Neural cell (in vitro differentiated cells): ENCODE measurements around the gene RSPH9. TPM values are rescaled to one million over a fixed set of nuclear protein-coding genes. Genes with fewer than 3 reads are reported as not detected.

Experiments
- H2AFZ ChIP-seq: fragments of 200-600, 300-800 bp; sonication (generic), shearing (Covaris generic); 2 replicates; pipeline ENCODE4 v1.6.0; 2014; ENCODE audit warnings: low read depth, mild to moderate bottlenecking, antibody characterized with exemption, low read length, moderate library complexity
- H3F3A ChIP-seq: fragments of 200-600 bp; shearing (Covaris generic); 2 replicates; pipeline ENCODE4 v1.6.1; 2016; ENCODE audit warnings: mild to moderate bottlenecking, moderate library complexity, mixed read lengths, antibody characterized with exemption, low read length; ENCODE audit not compliant: insufficient read depth, poor library complexity, severe bottlenecking
- H3K27ac ChIP-seq: fragments of 200-600, 300-800 bp; sonication (generic), shearing (Covaris generic); 2 replicates; pipeline ENCODE4 v1.5.1; 2014; ENCODE audit warnings: mild to moderate bottlenecking, low read length, moderate library complexity
- H3K27me3 ChIP-seq: fragments of 300-800, 200-600 bp; sonication (generic), shearing (Covaris generic); 2 replicates; pipeline ENCODE4 v1.6.0; 2014; ENCODE audit warnings: mild to moderate bottlenecking, low read depth, low read length, moderate library complexity; ENCODE audit not compliant: insufficient read depth
- H3K36me3 ChIP-seq: fragments of 300-800, 200-600 bp; sonication (generic), shearing (Covaris generic); 2 replicates; pipeline ENCODE4 v1.5.1; 2014; ENCODE audit warnings: mild to moderate bottlenecking, antibody characterized with exemption, low read length, moderate library complexity; ENCODE audit not compliant: insufficient read depth
- H3K4me2 ChIP-seq: fragments of 300-800, 200-600 bp; sonication (generic), shearing (Covaris generic); 2 replicates; pipeline ENCODE4 v1.6.0; 2014; ENCODE audit warnings: mild to moderate bottlenecking, low read length
- H3K4me3 ChIP-seq: fragments of 300-800, 200-600 bp; sonication (generic), shearing (Covaris generic); 2 replicates; pipeline ENCODE4 v1.5.1; 2014; ENCODE audit warnings: mild to moderate bottlenecking, low read length, moderate library complexity
- H3K79me2 ChIP-seq: fragments of 200-600 bp; shearing (Covaris generic); replicated peaks from 2 replicates; pipeline ENCODE4 v1.6.0; 2014; ENCODE audit warnings: mild to moderate bottlenecking, low read length, moderate library complexity; ENCODE audit not compliant: insufficient read depth
- H3K9ac ChIP-seq: fragments of 300-800, 200-600 bp; sonication (generic), shearing (Covaris generic); 2 replicates; pipeline ENCODE4 v1.6.1; 2016; ENCODE audit warnings: mild to moderate bottlenecking, low read length, mixed read lengths
- H3K9me2 ChIP-seq: fragments of 200-600 bp; shearing (Covaris generic); 2 replicates; pipeline ENCODE4 v1.6.1; 2016; ENCODE audit warnings: mild to moderate bottlenecking, low read length, mixed read lengths; ENCODE audit not compliant: insufficient read depth
- H3K9me3 ChIP-seq: fragments of 200-600, 300-800 bp; sonication (generic), shearing (Covaris generic); 2 replicates; pipeline ENCODE4 v1.6.1; 2016; ENCODE audit warnings: mild to moderate bottlenecking, mixed run types, low read length, moderate library complexity, mixed read lengths
- H4K20me1 ChIP-seq: fragments of 200-600 bp; shearing (Covaris generic); 2 replicates; pipeline ENCODE4 v1.6.1; 2016; ENCODE audit warnings: mild to moderate bottlenecking, mixed run types; ENCODE audit not compliant: insufficient read depth
- EP300 ChIP-seq: fragments of 450-650 bp; conservative IDR thresholded peaks from 2 replicates; pipeline ENCODE4 v1.6.1; 2014; ENCODE audit warnings: antibody characterized with exemption, mild to moderate bottlenecking, moderate library complexity; ENCODE audit not compliant: poor library complexity, severe bottlenecking
- EZH2 ChIP-seq: fragments of 200-600, 300-800 bp; shearing (Covaris generic), sonication (generic); IDR thresholded peaks from 2 replicates; pipeline ENCODE4 v1.6.1; 2014; ENCODE audit warnings: antibody characterized with exemption, low read length, borderline replicate concordance, mild to moderate bottlenecking; ENCODE audit not compliant: insufficient read depth, poor library complexity, severe bottlenecking
- MXI1 ChIP-seq: fragments of 450-650 bp; conservative IDR thresholded peaks from 2 replicates; pipeline ENCODE4 v1.6.1; 2014; ENCODE audit warnings: antibody characterized with exemption, mild to moderate bottlenecking; ENCODE audit not compliant: poor library complexity, severe bottlenecking
- POLR2AphosphoS5 ChIP-seq: IDR thresholded peaks from 2 replicates; pipeline ENCODE4 v1.6.1; 2012
- RAD21 ChIP-seq: fragments of 450-650 bp; conservative IDR thresholded peaks from 2 replicates; pipeline ENCODE4 v1.6.1; 2014; ENCODE audit warnings: antibody characterized with exemption, mild to moderate bottlenecking, moderate library complexity
- REST ChIP-seq: IDR thresholded peaks from 2 replicates; pipeline ENCODE4 v1.6.1; 2012; ENCODE audit warnings: borderline replicate concordance
- SMC3 ChIP-seq: fragments of 450-650 bp; conservative IDR thresholded peaks from 2 replicates; pipeline ENCODE4 v1.6.1; 2014; ENCODE audit warnings: antibody characterized with exemption, mild to moderate bottlenecking, moderate library complexity; ENCODE audit not compliant: poor library complexity
- TAF1 ChIP-seq: IDR thresholded peaks from 2 replicates; pipeline ENCODE4 v1.6.1; 2012; ENCODE audit warnings: low read depth
- polyA plus RNA-seq: library from polyadenylated mRNA; depleted of rRNA; stranded (reverse); fragments of >200 nt; gene quantifications from 2 replicates; pipeline ENCODE4 v1.2.3, GENCODE V29; 2014
- TF ChIP-seq, protein P1 (sequence below): fragments of 450-650 bp; IDR thresholded peaks from 2 replicates; pipeline ENCODE4 v1.5.1; 2014; ENCODE audit warnings: antibody characterized with exemption, mild to moderate bottlenecking, moderate library complexity; ENCODE audit not compliant: poor library complexity, severe bottlenecking

The RSPH9 gene
- polyA plus RNA-seq, 1 donor from 2014 or later = 0.88 TPM

DNA sequence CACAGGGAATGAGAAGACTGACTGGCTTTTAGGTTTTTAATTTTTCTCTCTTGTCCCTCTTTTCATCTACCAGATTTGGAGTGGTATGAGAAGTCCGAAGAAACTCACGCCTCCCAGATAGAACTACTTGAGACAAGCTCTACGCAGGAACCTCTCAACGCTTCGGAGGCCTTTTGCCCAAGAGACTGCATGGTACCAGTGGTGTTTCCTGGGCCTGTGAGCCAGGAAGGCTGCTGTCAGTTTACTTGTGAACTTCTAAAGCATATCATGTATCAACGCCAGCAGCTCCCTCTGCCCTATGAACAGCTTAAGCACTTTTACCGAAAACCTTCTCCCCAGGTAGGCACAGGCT lies 8.6 kb upstream of the RSPH9 start:
- H3K9me3 ChIP-seq = no peaks in the 10 kb centered on the region
- H3K9ac ChIP-seq = peak overlapping the region; percentile 96
- peak overlapping the region; percentile 94 for H3K4me3 ChIP-seq
- H3K9me2 ChIP-seq = no peaks in the 10 kb centered on the region
- no peaks in the 10 kb centered on the region for H3K36me3 ChIP-seq
- no peaks in the 10 kb centered on the region for H3K27me3 ChIP-seq
- H3F3A ChIP-seq = no peaks in the 10 kb centered on the region
- H3K27ac ChIP-seq = peak overlapping the region; percentile 84
- peak overlapping the region; percentile 99 for H2AFZ ChIP-seq
- H3K79me2 ChIP-seq = peaks cover 21% of the 10 kb centered on the region
- H3K4me2 ChIP-seq = peak overlapping the region; percentile 94
- H4K20me1 ChIP-seq = no peaks in the 10 kb centered on the region
- TF ChIP-seq EZH2 (no peak), POLR2AphosphoS5 (no peak), RAD21 (no peak), EP300 (no peak), SMC3 (no peak), REST (no peak), MXI1 (no peak), TAF1 (no peak)
- TF ChIP-seq, protein P1, sequence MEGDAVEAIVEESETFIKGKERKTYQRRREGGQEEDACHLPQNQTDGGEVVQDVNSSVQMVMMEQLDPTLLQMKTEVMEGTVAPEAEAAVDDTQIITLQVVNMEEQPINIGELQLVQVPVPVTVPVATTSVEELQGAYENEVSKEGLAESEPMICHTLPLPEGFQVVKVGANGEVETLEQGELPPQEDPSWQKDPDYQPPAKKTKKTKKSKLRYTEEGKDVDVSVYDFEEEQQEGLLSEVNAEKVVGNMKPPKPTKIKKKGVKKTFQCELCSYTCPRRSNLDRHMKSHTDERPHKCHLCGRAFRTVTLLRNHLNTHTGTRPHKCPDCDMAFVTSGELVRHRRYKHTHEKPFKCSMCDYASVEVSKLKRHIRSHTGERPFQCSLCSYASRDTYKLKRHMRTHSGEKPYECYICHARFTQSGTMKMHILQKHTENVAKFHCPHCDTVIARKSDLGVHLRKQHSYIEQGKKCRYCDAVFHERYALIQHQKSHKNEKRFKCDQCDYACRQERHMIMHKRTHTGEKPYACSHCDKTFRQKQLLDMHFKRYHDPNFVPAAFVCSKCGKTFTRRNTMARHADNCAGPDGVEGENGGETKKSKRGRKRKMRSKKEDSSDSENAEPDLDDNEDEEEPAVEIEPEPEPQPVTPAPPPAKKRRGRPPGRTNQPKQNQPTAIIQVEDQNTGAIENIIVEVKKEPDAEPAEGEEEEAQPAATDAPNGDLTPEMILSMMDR = no peak

DNA sequence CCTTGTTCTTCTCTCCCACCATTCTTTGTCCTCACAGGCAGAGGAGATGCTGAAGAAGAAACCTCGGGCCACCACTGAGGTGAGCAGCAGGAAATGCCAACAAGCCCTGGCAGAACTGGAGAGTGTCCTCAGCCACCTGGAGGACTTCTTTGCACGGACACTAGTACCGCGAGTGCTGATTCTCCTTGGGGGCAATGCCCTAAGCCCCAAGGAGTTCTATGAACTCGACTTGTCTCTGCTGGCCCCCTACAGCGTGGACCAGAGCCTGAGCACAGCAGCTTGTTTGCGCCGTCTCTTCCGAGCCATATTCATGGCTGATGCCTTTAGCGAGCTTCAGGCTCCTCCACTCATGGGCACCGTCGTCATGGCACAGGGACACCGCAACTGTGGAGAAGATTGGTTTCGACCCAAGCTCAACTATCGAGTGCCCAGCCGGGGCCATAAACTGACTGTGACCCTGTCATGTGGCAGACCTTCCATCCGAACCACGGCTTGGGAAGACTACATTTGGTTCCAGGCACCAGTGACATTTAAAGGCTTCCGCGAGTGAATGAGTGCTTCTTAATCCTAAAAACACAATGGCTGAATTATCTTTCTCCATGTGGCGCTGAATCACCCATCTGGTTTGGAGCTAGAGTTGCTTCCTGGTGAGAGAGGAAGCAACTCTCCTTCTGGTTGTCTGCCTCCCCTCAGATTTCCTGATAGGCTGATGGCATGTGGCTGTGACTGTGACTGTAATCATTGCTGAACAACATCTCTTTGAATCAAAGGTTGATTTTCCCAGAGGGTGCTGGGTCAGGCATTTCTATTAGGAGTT lies 4.6 kb upstream of the RSPH9 start:
- Histone ChIP-seq H3K79me2 (peaks cover 21% of the 10 kb centered on the region), H3K9me3 (no peaks in the 10 kb centered on the region), H3K36me3 (no peaks in the 10 kb centered on the region), H3K9me2 (no peaks in the 10 kb centered on the region), H4K20me1 (no peaks in the 10 kb centered on the region), H3K27me3 (no peaks in the 10 kb centered on the region), H3F3A (no peaks in the 10 kb centered on the region), H3K4me2 (no peak overlapping the region), H3K27ac (no peak overlapping the region), H3K4me3 (no peak overlapping the region), H2AFZ (no peak overlapping the region), H3K9ac (no peak overlapping the region)
- TF ChIP-seq SMC3 (no peak), REST (no peak), EP300 (no peak), MXI1 (no peak), TAF1 (no peak), EZH2 (no peak), RAD21 (no peak), POLR2AphosphoS5 (no peak)
- TF ChIP-seq, protein P1 = no peak
